Measurements from ENCODE around the gene ADGB.

- TF ChIP-seq IFI16 (CRISPR knock-in tag; IDR thresholded peaks at IDR 0.05) (no peak), ZBTB11 (CRISPR knock-in tag; IDR thresholded peaks at IDR 0.05) (no peak), POLR2AphosphoS5 (IDR thresholded peaks at IDR 0.05; ENCODE audit: control insufficient read depth, insufficient read depth, low read depth, low read length) (no peak), EP300 (IDR thresholded peaks at IDR 0.05; ENCODE audit: low read length) (no peak), FOXA1 (IDR thresholded peaks at IDR 0.05; ENCODE audit: borderline replicate concordance) (no peak), HDAC3 (IDR thresholded peaks at IDR 0.05; ENCODE audit: borderline replicate concordance, partially characterized antibody) (no peak), FOXM1 (IDR thresholded peaks at IDR 0.05; ENCODE audit: low read depth) (no peak), FOXM1 (CRISPR knock-in tag; IDR thresholded peaks at IDR 0.05; ENCODE audit: low read depth) (no peak), EZH2 (IDR thresholded peaks at IDR 0.05; ENCODE audit: borderline replicate concordance, low read depth, low read length) (no peak)
These were observed 29.6 kb downstream of the ADGB start for GRCh38 chr6:146628350-146628749.
